Ureter (tissue), 1 donor: Measurements from ENCODE around the gene PSMG3. TPM values are rescaled to one million over a fixed set of nuclear protein-coding genes. Genes with fewer than 3 reads are reported as not detected.
A peak's percentile ranks its signal among the peaks of the same experiment; 100 is the strongest.
"Not testable (repeated sequence)": the region's sequence is repeated elsewhere in the genome, so short reads cannot be mapped to it uniquely, and the experiment has no call there.

Source experiments
- DNase-seq: peaks from one replicate; pipeline ENCODE4 v3.0.0-alpha.2; 2020; ENCODE audit warnings: low spot score
- total RNA-seq: library from RNA; stranded (reverse); gene quantifications from one replicate; pipeline ENCODE4 v1.2.4, GENCODE V29; 2023
- donor health status: DM: yes; HTN: yes; CAD: no.

Gene PSMG3
- total RNA-seq, 1 donor from 2014 or later: 32.0 TPM

DNA sequence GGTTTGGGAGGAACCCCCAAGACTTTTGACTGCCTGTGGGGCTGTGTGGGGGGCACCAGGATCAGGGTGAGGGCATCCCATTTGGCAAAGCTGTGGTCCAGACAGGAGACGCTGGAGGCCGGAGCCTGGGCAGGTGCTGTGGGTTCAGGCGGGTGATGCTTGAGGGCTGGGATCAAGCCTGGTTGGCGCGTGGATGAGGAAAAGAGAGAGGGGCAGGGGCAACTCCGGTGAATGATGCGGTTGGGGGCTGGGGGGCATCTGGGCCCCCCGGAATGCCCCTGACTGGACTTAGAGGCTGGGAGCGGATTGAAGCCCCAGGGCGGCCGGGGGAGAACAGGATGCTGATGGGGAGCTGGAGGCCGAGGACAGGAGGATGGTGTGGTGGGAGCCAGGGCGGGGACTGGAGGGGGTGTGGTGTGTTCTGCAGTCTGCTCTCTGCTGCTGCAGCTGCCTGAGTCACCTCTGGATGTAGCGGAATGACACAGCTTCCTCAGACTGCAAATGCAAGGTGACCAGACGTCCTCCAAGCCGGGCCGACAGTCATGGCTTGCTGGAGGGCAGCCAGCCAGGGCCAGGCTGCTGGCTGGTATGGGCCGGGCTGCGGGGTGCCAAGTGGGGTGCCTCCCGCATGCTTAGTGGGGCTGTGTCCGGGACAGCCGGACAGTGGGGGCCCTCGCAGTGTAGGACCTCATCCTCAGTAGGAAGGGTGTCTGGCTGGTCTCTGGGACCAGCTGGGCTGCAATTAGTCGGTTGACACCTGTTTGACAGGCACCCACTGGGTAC is 36.1 kb downstream of the PSMG3 start:
- no peak for DNase-seq

DNA sequence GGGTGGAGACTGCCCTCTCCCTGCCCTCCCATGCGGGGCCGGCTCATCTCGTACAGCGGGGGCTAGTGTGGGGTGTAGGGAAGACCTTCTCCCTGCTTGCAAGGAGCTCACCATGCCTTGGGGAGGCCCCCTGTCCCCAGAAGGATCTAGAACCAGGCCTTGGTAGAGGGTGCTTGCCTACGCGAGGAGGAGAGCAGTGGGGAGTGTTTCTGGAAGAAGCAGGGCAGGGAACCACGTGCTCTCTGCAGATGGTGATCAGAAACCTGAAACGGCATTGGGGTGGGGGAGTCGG is 36.6 kb downstream of the PSMG3 start:
- no peak for DNase-seq

DNA sequence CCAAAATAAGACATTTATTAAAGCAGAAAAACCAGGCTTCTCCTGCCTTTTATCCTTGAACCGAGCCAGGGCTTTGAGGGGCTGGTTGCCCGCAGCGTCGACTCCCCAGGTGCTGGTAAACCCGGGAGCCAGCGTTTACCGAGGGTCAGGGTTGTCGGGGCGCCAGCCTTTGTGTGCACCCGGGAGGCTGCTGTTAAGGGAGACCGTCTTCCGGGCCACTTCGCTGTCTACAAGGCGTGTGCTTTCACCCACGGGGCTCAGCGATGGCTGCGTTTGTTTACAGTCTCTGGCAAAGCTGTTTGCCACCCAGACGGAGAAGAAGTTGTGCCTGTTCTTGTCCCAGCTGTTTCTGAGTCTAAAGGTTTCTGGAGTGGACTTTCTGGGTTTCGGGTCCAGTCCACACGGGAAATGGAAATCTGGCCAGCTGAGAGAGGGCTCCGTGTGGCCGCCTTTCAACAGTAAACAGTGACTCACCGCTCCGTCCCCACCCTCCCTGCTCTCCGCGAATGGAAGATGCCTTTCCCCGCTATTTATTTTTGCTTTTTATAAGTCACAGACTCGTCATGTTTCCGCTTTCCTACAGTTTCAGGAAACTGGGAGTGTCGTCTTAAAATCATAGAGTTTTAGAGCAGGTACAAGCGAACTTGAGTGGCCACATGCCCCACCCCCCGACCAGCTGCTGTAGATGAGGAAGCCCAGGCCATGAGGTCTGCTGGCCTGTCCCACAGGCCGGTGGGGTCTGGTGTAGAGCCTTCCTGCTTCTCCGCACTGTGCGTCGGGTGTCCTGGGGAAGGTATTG is 37.2 kb downstream of the PSMG3 start:
- DNase-seq: peak; percentile 90

DNA sequence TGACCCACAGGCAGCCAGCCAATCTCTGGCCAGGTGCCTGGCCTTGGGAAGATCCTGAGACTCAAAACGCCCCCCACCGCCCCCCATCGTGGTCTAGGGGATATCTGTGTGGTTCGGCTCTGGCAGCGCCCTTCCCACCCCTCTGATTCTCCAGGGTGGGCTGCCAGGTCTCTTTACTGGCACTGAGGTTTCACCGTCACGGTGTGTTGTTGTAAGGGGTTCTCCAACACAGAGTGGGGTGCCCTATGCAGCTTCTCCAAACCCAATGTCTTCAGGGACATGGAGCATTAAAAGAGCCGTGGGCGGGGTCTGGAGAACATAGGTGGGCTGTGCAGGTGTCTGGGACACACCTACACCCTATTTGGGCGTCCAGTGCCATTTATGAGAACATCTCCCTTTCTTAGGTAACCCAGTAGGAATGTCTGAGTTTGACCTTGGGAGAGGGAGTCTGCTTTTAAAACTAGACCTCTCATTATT is 37.8 kb downstream of the PSMG3 start:
- DNase-seq: no peak

DNA sequence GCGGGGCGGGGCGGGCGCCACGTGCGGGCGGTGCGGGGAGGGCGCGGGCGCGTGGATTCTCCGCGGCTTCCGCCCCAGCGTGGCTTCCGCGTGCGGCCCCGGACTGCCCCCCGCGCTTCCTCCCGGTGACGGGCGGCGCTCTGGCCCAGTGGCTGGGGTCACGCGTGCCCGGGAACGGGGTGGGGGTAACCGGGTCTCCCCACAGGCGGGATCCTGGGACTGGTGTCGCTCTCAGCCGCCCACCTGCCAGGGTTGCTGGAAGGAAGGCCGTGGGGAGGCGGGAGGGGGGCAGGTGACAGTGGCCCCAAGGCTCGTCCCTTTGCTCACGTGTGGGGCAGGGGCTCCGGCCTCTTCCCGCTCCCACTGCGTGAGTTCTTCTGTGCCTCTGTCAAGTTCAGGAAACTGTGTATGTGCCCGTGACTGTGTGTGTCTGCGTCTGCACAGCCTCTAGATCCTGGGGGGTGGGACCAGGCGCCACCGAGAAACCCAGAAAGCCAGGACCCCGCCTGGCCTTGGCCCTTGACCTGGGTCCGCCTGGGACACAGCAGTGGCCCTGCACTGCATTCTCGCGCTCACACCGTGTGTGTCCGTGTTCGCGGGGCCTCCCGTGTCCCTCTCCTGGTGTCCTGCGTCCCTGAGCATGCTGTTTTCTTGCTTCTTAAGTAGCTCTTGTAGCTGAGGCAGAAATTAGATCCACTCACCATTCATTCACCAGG is 38.4 kb downstream of the PSMG3 start:
- no peak for DNase-seq

DNA sequence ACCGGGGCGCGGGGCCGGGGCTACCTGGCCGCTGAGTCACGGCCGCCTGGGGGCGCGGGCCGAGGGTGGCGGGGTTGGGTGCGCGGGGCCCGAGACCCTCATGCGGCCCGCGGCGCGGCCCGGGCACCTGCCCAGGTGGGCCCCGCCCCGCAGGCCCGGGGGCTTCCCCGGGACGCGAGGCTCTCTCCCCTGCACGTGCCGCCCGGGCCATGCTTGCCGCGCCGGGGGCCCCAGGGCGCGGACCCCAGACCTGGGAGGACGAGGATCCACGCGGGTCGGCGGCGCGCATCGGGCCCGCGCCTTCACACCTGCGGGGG is 38.9 kb downstream of the PSMG3 start:
- no peak for DNase-seq

DNA sequence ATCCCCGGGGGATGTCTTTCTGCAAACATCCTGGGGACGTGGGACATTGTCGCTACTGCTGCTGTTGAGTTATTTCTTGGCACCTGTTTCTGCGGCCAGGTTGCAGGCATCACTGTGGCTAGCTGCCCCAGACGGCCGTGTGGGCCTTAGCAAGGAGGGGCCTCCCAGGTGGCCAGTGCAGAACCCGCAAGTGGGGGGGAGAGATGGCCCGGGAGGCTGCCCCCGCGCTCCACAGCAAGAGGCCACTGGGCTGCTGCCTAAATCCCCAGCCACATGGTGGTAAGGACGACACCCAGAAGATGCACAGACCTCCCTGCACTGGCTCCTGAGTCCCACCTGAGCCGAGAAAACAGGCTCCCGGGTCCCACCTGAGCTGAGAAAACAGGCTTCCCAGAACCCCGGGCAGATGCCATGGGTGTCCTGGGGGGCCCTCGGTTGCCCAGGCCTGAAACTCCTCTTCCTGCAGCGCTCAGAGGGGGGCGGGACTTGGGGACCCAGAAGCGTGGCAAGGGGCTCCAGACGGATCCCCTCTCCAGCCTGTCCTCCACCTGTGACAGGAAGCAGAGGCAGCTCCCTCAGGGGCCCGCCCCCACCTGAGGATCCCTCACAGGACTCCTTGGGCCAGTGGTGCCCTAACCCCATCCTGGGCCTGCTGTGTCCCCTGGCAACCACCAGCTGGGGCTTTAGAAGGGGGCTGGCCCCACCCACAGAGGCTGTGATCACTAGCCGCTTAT is 40.3 kb downstream of the PSMG3 start:
- no peak for DNase-seq

DNA sequence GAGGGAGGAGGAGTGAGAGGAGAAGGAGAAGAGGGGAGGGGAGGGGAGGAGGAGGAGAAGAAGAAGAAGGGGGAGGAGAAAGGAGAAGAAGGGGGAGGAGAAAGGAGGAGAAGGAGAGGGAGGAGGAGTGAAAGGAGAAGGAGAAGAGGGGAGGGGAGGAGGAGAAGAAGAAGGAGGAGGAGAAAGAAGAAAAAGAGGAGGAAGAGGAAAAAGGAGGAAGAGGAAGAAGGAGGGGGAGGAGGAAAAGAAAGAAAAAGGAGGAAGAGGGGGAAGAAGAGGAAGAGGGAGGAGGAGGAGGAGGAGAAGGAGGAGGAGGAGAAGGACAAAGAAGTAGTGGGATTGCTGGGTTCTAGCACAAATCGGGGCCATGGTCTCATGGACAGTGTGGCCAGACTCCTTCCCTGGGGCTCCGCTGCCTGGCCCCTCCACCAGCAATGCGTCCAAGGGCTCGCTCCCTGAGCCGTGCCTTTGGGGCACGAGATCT is 43.5 kb downstream of the PSMG3 start:
- DNase-seq: no peak

DNA sequence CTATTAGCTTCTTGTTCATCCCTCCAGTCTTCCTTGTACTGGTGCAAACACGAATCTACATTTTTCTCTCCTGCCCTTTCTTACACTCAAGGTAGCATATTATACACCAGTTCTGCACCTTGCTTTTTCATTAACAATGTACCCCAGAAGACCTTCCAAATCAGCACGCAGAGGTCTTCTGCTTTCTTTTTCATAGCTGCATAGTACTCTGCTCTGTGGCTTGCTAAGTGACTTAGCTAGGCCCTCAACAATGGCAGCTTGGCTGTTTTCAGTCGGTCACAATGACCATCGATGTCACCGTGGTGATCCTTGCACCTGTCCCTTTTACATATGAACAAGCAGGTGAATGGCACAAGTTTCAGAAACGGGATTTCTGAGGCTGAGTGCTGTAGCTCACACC is 44.4 kb downstream of the PSMG3 start:
- no peak for DNase-seq

DNA sequence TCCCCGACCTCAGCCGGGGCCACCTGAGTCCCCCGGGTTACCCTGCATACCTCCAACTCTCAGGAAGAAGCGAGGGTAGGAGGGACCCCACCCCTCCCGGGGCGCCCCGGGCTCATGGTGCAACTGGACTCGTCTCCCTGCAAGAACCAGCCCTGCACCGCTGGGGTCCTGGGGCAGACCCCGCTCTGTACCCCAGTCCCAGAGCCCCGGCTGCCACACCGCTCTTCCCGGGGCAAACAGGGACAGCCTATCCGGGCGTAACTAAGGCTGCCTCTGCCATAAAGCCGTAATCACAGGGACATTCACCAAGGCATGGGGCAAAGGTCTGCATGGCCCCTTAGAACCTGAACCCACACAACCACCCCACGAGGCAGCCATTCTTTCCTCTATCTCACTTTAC is 46.0 kb downstream of the PSMG3 start:
- DNase-seq: no peak

DNA sequence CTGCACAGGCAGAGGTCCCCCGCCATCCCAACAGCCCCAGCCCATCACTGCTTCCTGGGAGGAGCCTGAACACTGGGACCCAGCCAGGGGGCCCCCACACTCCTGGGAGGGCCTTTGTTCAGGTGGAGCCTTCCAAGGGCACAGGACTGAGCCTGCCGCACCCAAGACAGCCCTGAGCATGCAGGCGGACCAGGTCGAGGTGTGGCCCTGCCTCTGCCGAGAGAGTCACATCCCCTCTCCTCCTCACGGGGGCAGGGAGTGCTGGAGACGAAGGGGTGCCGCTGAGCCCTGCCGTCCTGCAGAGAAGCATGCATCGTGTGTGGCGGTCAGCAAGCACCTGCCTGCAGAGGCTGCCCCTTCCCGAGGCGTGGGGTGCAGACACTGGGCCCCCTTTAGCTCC is 46.6 kb downstream of the PSMG3 start:
- no peak for DNase-seq

DNA sequence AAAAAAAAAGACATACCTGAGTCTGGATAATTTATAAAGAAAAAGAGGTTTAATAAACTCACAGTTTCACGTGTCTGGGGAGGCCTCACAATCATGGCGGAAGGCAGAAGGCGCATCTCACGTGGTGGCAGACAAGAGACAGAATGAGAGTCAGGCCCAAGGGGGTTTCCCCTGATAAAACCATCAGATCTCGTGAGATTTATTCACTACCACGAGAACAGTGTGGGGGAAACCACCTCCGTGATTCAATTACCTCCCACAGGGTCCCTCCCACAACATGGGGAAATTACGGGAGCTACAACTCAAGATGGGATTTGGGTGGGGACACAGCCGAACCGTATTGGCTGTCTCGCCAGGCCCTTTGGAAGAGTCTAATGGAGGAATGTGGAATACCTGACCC is 48.4 kb downstream of the PSMG3 start:
- DNase-seq: no peak

DNA sequence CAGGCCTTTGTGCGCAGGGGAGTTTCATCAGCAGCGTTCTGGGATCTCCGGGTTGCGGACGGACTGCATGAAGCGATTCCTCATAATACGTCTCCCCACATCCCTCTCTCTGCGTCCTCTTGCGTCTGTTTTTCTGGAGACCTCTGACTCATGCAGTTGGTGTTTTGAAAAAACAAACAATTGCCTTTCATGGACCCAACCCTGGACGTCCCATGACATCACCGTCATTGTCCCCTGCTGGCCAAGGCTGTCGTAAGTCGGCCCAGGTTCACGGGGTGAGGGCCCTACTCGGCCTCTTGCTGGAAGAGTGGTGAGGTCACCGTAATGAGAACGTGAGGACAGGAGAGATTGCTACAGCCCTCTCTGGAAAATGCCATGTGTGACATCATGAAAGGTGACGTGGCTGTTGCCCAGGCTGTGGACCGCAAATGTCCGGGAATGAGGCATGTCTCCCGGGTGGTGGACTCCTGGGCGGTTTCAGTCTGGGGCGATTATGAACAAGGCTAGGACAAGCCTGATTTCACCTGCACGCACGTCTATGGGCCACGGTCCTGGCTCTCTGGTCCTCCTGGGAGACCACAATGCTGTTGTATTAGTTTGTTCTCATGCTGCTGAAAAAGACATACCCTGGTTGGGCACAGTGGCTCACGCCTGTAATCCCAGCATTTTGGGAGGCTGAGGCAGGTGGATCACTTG is 49.1 kb downstream of the PSMG3 start:
- DNase-seq: no peak

DNA sequence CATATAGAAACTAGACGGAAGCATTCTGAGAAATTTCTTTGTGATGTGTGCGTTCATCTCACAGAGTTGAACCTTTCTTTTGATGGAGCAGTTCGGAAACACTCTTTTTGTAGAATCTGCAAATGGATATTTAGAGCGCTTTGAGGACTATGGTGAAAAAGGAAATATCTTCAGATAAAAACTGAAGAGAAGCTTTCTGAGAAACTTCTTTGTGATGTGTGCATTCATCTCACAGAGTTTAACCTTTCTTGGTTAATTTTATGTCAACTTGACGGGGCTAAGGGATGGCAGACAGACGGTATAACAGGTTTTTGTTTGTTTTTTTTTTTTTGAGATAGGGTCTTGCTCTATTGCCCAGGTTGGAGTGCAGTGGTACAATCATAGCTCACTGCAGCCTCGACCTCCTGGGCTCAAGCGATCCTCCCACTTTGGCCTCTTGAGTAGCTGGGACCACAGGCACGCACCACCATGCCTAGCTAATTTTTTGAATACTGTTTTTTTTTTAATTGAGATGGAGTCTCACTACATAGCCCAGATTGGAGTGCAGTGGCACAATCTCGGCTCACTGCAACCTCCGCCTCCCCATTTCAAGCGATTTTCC is 50.4 kb downstream of the PSMG3 start:
- DNase-seq: not testable (repeated sequence)

Other genes starting within 250 kb of the PSMG3 start
- 54.7 TPM for gene MICALL2, start 110.6 kb downstream of the PSMG3 start, total RNA-seq
- gene INTS1, start 65.6 kb downstream of the PSMG3 start, total RNA-seq: 97.5 TPM
- gene MAFK, start 39.3 kb downstream of the PSMG3 start, total RNA-seq: 34.6 TPM
- gene TMEM184A, start 13.8 kb downstream of the PSMG3 start, total RNA-seq: 142 TPM
- 1.7 TPM for gene ELFN1, start 100.2 kb upstream of the PSMG3 start, total RNA-seq